Limb (tissue), 2 donors: ENCODE results near the gene COQ9.
"Not testable (repeated sequence)": the region's sequence is repeated elsewhere in the genome, so short reads cannot be mapped to it uniquely, and the experiment has no call there.

ENCODE experiments used
- DNase-seq, 2 donors: peaks; one replicate each; pipeline ENCODE4 v3.0.0-alpha.2; 2016; ENCODE audit errors: extremely low spot score in 2 of 2

Gene COQ9

GRCh38 chr16:57447186-57447962, at the start of gene COQ9, which contains the start of gene CIAPIN1:
COQ9 (plus strand) TSS chr16:57447479; CDS start chr16:57447506, 27 bp downstream.
CIAPIN1 (minus strand) TSS chr16:57447385; CDS start chr16:57440928, 6,457 bp downstream.
- DNase-seq: peak; percentile 89 to 95

- not testable (repeated sequence) for DNase-seq
Observed at GRCh38 chr16:57397493-57397892, 49.8 kb upstream of the COQ9 start.

GRCh38 chr16:57401943-57402640, 45.2 kb upstream of the COQ9 start:
- DNase-seq: no peak

GRCh38 chr16:57403965-57404817, 43.1 kb upstream of the COQ9 start, which contains the start of gene CCL17:
CCL17 (plus strand) TSS chr16:57404767; CDS start chr16:57413933, 9,166 bp downstream.
- no peak for DNase-seq

GRCh38 chr16:57405097-57405496, 42.2 kb upstream of the COQ9 start:
- no peak for DNase-seq

GRCh38 chr16:57406881-57407280, 40.4 kb upstream of the COQ9 start:
- no peak for DNase-seq

- no peak for DNase-seq
Observed at GRCh38 chr16:57407521-57408353, 39.5 kb upstream of the COQ9 start.

- DNase-seq: no peak
Observed at GRCh38 chr16:57409065-57409464, 38.2 kb upstream of the COQ9 start.

- DNase-seq: no peak
Observed at GRCh38 chr16:57409870-57410587, 37.2 kb upstream of the COQ9 start.

GRCh38 chr16:57411362-57411976, 35.8 kb upstream of the COQ9 start:
- DNase-seq: no peak

GRCh38 chr16:57412584-57412983, 34.7 kb upstream of the COQ9 start:
- DNase-seq: no peak

- no peak for DNase-seq
Observed at GRCh38 chr16:57413301-57413730, 34.0 kb upstream of the COQ9 start.

GRCh38 chr16:57413733-57414132, 33.5 kb upstream of the COQ9 start:
- DNase-seq: no peak

GRCh38 chr16:57416084-57416483, 31.2 kb upstream of the COQ9 start:
- DNase-seq: no peak

GRCh38 chr16:57419506-57419905, 27.8 kb upstream of the COQ9 start:
- no peak for DNase-seq

- peak; percentile 67 to 81 for DNase-seq
Observed at GRCh38 chr16:57422026-57422944, 25.0 kb upstream of the COQ9 start.

- DNase-seq: no peak
Observed at GRCh38 chr16:57423152-57423551, 24.1 kb upstream of the COQ9 start.

GRCh38 chr16:57424583-57424982, 22.7 kb upstream of the COQ9 start:
- DNase-seq: no peak
